ENCODE measurements around the gene GRAP.

The GRAP gene

DNA sequence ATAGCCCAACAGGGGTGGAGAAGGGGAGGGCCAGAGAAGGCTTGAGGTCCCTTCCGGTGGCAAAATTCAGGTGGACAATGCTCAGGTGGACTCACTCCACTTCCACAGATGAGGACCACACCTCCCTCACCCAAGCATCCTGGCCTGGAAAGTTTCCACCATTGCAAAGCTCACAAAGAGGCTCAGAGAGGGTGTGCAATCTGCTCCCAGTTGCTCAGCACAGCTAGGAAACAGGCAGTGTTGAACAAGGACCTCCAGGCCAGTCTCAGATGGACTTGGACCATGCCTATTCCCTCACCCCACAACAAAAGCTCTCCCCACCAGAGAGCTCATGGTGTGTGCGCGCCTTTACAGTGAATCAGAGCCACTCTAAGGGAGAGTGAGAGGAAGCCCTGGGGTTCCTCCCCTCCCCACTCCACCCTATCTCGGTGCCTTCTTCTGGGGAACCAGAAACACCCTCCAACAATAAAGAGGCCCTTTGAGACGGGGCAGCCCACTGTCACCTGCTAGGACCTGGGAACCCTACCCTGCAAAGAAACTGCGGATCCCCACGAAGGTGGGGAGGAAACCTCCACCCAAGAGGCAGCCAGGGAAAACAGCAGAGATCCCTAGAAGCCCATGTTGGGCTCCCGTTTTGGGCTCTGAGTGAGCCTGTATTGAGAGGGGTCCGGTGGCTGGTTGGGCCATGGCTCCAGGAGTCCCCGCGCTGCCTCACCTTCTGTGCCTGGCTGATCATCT is 43.8 kb downstream of the GRAP start:
- no peak for DNase-seq (ENCODE audit: low spot score)

DNA sequence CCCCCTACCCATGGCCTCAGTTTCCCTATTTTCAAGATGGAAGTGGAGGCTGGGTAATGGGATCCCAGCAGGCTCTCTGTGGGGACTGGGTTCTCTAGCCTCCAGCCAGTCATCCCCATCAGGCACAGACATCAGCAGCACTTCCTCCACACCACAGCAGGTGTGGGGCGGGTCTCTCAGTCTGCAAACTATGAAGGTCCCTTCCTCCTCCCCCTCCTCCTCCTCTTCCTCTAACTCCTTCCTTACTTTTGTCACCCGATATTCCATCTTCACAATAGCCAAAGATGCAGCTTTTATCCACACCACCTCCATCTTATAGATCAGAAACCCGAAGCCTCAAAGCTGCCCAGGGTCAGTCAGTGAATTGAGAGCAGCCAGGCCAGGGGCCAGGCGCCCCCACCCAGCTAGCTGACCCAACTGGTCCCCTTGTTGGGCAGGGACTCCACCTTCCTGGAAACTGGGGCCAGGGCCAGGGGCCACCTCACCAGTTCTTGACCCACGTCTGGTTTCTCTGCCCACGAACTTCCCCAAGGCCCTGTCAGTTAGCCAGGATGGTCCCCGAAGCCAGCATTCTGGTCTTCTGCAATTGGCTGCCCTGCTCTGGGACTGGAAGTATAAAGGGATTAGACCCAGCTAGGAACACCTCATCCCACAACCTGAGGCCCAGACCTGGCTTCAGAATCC is 44.7 kb downstream of the GRAP start:
- no peak for DNase-seq (ENCODE audit: low spot score)

DNA sequence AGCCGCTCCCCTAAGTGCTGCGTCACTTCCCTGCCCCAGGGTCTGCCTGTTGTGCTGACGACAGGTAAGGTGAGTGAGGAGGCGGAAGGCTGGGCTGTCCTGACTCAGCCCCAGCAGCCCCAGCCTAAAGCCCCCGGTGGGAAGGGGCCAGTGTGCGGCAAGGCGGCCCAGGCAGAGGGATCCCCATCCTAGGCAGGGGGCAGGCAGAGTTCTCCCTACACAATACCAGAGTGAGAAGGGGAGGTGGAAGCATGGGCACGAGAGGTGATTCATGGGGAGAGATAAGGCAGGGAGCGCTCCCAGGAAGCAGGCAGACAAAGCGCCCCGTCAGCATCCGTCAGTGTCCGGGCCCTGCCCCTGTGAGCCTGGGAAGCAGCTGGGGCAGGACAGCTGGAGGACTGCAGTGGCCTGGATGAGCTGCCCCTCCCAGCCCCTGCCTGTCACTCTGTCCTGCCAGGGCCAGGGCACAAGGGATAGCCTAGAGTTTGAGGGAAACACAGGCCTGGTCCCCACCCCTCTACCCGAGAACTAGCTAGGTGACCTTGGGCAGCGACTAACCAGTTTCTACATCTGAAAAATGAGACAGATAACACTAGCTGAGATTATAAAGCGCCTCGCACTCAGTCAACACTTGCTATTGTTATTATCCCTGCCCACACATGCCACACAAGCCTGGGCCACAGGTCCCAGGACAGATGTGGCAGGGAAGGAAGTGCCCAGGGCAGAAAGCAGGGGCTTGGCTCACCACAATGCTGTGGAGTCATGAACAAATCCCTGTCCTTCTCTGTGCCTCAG is 46.0 kb downstream of the GRAP start:
- no peak for DNase-seq (ENCODE audit: low spot score)

DNA sequence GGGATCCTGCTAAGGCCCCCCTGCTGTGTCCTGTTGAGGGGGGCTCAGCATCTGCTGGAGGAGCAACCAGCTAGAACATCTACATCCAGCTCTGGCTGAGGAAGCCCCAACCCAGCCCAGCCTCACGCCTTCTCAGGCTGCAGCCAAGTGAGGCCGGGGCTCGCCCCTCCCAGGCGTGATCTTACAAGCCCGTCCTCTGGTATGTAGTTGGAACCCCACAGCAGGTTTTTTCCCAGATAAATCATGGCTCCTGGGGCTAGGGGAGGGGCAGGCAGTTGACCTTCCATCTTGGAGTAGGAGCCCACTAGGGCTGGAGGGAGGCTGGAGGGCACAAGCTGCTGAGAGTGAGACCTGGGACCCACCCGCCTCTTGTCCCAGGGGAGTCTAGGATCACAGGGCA is 46.8 kb downstream of the GRAP start:
- no peak for DNase-seq (ENCODE audit: low spot score)

DNA sequence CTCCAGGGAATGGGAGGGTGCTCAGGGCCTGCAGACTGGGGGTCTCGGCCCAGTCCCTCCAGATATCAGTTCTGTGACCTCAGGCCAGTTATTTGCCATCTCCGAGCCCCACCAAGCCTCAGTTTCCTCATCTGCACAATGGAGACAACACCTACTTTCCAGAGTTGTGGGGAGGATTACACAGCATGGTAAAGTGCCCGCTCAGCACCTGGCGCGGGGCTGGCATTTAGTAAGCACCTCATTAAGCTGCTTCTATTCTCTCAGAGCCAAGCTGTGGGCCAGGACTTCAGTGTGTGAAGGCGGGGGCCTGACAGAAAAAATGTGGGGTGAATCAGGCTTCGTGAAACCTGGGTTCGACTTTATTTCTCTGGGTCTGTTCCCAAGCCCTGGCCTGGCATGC is 47.4 kb downstream of the GRAP start:
- no peak for DNase-seq (ENCODE audit: low spot score)

DNA sequence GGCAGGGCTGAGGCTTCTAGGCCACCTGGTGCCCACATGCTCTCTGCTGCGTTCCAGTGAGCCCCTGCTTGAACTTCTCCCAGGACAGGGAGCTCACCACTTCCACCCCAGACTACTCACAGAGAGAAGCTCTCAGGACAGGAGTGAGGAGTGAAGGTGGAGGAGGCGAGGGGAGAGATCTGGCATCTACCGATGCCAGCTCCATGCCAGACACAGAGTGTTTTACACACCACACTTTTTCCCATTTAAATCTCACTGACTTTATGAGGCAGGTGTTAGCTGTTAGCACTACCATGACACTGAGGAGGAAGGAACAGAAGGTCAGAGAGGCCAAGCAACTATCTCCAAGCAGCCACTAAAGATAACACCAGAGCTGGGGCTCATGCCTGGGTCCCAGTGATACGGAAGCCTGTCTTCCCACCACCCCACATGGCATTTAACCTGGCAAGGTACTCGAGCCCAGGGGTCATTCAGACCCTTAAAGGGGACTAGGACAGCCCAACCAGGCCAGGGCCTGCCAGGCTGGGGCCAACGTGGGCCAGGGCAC is 49.0 kb downstream of the GRAP start:
- DNase-seq (ENCODE audit: low spot score) = no peak

DNA sequence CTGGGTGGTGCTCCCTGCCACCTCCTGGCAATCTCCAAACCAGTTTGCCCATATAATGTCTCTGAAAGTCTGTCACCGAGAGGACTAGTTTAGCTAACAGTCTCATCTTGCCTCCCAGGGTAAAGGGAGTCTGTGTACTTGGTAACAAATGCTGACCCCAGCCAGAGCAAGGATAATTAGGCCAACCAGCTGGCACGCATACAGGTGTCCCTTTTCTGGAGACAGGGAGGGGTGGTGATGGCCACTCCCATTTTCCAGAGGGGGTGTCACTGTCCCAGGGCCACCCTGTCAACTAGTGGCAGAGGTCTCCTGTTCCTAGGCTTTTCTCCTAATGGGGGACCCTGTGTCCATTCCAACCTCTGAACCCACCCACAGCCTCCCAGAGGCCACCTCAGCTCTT is 50.3 kb downstream of the GRAP start:
- DNase-seq (ENCODE audit: low spot score) = no peak

DNA sequence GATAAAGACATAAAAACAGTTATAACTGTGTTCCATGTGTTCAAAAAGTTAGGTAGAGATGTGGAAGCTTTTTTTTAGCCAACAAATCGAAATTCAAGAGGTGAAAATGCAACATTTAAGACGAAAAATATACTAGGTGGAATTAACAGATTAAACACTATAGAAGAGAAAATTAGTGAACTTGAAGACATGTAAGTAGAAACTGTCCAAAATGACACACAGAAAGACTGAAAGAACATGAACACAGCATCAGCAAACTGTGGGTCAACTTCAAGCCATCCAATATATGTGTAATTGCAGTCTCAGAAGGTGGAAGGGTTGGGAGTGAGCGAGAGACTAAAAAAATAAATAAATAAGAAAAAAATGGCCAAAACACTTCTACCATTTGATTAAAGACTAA is 51.5 kb downstream of the GRAP start:
- no peak for DNase-seq (ENCODE audit: low spot score)

DNA sequence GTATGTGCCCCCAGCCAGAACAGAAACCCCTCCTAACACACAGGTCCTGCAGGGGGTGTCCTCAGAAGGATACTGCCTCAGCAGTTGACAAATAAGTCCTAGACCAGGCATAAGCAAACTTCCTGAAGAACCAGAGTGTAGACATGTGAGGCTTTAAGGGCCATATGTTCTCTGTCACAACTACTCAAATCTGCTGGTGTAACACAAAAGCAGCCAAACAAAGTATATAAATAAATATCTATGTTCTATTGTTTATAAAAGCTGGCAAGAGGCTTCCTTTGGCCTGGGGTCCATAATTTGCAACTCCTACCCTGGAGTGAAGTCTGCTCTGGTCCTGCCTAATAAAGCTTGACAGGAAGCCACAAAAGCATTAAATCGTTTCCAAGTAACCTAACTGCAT is 52.1 kb downstream of the GRAP start:
- no peak for DNase-seq (ENCODE audit: low spot score)

DNA sequence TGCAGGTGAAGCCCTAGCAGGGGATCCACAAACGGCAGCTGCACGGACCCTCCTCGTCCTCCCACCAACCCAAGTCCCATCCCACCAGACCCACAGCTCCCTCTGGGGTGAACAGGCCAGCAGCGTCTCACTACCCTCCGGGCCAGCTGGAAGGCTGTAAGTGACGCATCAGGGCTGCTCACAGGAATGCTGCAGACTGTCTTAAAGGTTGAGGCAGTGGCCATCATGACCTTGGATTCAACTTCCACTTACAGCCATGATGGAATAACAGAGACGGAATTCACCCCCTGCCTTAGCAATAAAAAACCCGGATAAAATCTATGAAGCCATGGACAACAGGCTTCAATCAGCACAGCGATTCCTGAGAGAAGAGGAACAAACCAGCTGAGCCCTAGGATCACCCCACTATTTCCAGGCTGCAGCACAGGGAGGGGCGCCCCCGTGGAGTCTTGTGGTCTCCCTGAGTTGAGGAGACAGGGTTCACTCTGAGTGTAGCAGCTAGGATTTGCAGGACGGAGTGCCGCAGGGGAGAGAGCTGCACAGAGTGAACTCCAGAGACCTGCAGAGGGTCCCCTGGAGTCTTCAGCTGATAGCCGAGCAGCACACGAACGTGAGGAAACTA is 52.7 kb downstream of the GRAP start:
- no peak for DNase-seq (ENCODE audit: low spot score)

DNA sequence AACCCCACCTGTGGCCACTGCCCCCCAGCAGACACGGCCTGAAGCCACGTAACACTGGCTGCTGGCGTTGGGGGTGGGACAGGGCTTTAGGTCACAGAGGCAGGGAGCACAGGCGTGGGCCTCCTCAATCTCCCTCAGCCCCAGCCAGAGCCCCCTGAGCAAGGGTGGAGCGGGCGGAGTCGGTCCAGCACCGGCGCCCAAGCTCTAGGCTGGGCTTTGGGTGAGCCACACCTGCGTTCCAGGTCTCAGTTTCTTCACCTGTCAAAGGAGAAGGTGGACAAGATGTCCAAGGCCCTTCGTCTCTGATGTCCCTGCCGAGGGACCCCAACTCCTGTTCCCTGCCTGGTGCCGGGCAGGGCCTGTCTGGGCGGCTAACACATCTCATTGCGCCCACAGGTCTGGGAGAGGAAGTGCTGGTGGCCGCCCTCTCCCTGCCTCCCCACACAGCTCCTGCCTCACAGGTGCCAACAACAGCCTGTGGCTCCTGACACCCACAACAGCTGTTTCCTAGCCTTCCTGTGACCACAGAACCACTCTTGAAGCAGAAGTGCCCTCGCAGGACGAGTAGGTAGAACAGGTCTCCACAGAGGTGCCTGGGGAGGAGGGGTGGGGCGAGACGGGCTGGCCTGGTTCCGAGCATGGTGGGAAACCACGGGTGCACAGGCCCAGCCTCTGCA is 54.2 kb downstream of the GRAP start:
- no peak for DNase-seq (ENCODE audit: low spot score)

DNA sequence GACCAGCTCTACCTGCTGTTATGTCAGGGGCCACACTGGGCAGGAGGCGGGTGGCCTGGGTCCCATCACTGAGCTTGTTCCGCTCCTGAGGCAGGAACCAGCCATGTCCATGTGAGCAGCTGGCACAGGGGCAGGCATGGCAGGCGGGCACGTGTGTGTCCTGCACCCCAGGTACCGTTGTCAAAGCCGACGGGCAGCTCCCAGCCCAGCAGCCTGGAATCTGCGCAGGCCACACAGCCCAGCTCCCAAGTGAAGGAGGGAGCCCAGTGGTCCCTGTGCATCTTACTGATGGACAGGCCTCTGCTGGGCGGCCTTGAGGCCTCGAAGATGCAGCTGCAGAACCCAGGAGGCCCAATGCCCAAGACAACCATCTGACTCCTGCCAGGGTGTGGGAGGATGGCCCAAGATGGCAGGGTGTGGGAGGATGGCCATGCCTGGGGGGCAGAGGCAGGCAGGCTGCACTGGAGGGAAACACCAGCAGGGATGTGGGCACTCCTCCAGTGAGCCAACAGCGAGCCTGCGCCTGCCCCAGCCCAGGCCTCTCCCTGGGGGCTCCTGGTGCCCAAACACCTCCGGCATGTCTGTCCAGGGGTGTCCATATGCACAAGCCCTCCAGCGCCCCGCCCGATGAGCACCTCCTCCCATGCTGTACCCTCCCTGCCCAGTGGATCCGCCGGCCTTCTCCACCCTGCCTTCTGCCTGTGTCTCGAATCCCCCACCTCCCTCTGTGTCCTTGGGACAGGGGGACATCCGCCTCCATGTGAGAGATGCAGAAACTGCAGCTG is 55.0 kb downstream of the GRAP start:
- DNase-seq (ENCODE audit: low spot score) = no peak

DNA sequence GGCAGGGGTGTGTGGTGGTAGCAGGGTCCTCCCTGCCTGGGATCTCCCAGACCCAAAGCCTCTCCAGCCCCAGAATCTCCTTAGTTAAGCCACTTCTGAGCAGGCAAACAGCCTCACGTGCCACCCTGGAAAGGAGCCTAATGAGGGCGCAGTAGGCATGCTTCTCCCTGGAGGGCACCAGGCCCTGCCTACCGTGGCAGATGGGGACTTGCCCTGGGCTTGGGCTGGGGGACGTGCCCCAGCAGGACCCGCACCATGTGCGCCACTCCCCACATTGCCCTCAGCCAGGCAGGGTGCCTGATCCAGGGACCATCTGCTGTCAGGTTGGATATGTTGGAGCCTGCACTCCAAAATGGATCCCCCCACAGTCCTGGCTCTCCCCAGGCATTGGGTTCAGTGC is 56.4 kb downstream of the GRAP start:
- DNase-seq (ENCODE audit: low spot score) = peak; percentile 82

DNA sequence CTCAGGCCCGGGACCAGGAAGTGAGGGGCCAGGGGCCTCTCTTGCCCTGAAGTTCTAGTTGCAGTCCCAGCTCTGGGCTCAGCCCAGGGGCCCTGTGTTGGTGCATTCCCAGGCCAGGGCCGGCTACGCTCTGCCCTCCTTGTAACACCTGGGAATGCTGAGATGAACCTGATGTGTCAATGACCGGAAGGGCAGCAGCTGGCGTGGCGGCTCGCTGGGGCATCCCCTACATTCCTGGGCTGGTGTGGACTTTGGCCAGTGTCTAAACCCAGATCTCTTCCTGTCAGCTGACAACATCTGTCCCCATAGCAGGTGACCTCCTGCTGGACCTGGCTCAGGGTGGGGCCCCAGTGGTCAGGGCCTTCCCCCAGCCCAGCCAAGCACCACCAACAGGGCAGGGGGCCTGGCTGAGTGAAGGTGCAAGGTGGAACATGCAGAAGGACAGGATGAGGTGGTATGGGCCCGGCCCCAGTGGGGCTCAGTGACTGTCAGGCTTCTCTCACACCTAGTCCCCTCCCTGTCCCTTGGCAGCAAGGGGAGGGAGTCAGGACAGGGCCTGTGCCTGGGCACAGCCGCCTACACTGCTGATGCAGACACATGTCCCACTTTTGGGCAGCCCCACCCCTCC is 58.1 kb downstream of the GRAP start:
- DNase-seq (ENCODE audit: low spot score) = no peak

DNA sequence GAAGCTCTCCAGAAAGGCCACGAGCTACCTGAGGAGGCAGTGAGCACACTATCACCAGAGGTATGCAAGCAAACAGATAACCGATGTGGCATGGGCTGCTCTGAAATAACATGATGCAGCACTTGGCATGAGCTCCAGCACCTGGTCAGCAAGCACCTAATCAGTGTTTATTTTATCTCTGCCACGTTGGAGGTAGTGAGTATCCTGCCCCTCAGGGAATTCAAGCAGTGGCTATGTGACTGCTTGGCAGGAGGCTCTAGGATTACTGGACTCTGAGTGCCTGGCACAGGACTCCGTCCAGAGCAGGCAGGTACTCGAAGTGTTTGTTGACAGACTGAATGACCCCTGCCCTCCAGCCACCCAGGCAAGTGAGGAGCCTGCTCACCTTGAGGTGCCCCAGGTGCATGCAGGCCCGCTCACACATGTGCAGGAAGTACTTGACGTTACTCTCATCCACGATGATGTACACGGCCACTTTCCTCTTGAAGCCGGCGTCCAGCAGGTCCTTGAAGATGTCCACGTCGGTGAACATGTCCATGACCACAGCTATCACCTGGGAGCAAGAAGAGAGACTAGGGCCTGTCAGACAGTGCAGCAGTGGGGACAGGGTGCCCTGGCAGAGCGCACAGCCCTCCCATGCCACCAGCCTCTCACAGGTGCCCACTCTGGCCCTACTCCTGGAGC is 58.8 kb downstream of the GRAP start:
- no peak for DNase-seq (ENCODE audit: low spot score)

DNA sequence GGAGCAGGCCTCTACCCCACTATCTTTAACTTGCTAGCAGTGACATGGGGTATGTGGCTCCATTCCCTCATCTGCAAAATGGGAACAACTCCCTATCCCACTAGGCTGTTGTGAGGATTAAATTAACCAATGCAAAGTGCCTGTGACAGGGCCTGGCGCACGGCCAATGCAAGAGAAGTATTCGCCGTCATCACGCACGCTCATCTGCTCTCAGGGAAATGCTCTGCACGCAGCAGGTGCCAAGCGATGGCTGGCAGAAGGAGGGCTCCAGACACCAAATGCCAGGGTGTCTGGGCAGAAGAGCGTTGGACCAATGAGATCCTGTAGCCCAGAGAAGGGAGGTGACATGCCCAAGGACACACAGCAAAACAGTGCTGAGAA is 59.5 kb downstream of the GRAP start:
- no peak for DNase-seq (ENCODE audit: low spot score)

DNA sequence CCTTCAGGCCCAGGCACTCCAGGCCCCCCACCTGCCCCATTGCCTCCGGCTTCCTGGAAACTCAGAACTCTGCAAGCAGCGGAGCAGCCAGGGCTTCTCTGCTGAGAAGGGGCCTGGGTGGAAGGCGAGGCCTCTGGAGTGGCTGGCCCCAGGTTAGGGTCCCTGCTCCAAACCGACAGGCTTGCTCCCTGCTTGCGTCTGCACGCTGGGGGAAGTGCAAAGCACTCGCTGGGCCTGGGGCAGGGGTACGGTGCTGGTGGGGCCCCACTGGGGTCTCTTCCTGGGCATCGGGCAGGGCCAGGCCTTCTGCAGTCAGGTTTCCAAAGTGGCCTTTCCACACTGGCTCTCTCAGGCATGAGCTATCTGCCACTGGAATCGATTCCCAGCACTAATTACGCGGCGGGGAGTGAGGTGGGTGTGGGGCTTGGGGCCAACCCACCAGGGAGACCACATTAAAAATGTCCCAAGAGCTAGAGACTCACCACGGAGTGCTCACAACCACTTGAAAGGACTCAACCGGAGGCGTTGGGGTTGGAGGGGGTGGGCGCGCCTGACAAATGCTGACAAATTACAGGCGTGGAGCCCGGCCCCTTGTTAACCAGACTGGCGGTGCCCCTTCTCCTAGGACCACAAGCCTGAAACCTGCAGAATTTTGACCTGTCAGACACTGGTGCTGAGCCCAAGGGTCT is 60.1 kb downstream of the GRAP start:
- DNase-seq (ENCODE audit: low spot score) = no peak

DNA sequence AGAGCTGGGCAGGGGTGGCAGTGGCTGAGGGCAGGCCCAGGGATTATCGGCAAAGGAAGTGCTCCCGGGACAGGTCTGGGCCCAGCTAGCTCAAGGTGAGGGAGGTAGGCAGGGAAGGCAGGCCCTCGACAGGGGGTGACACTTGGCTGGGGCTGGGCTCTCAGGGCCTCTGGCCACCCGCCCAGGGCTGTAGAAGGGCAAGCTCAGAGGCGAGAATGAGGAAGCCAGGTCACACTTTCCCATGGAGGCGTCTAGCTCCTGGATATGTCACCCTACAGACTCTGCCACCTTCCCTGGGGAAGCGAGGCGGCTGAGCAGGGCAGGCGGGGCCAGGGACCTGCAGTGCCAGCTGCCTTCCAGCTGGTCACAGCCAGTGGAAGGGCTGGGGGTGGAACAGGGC is 61.3 kb downstream of the GRAP start:
- DNase-seq (ENCODE audit: low spot score) = no peak

Measured in D341Med (cell line).